GM21576 (cell line): Measurements from ENCODE around the gene MKRN3.
"Not testable (repeated sequence)": the region's sequence is repeated elsewhere in the genome, so short reads cannot be mapped to it uniquely, and the experiment has no call there.

Experiments
- ATAC-seq: cut with Tn5 transposase; IDR thresholded peaks from one replicate; pipeline ENCODE4 v1.9.1; 2021; ENCODE audit warnings: mild to moderate bottlenecking, moderate library complexity; ENCODE audit not compliant: unreplicated experiment

The MKRN3 gene

GRCh38 chr15:23588268-23588667, 22.8 kb downstream of the MKRN3 start:
- no peak for ATAC-seq

- ATAC-seq: no peak
These were observed 23.5 kb downstream of the MKRN3 start for GRCh38 chr15:23589012-23589411.

GRCh38 chr15:23594252-23594770, 28.8 kb downstream of the MKRN3 start:
- no peak for ATAC-seq

- no peak for ATAC-seq
These were observed 29.9 kb downstream of the MKRN3 start for GRCh38 chr15:23595368-23595767.

GRCh38 chr15:23596736-23597135, 31.3 kb downstream of the MKRN3 start:
- no peak for ATAC-seq

GRCh38 chr15:23597278-23597677, 31.8 kb downstream of the MKRN3 start:
- ATAC-seq: not testable (repeated sequence)

- no peak for ATAC-seq
These were observed 33.6 kb downstream of the MKRN3 start for GRCh38 chr15:23599053-23599452.

- ATAC-seq: no peak
These were observed 36.6 kb downstream of the MKRN3 start for GRCh38 chr15:23602124-23602523.

- no peak for ATAC-seq
These were observed 40.8 kb downstream of the MKRN3 start for GRCh38 chr15:23606226-23606625.

- ATAC-seq: no peak
These were observed 51.1 kb downstream of the MKRN3 start for GRCh38 chr15:23616536-23616935.
